Activated T-cell treated with anti-CD3 and anti-CD28 coated beads, Interleukin-2, amount 50 U/mL, for 4 hours (primary cell): ENCODE data around the gene TRAPPC3. TPM values are rescaled to one million over a fixed set of nuclear protein-coding genes. Genes with fewer than 3 reads are reported as not detected.

Experiments
- ATAC-seq, 2 donors: fragments of 200-7000 bp; cut with Tn5 transposase; one replicate each; pipeline ENCODE4 v1.10.0; 2021
- DNase-seq: peaks from one replicate; pipeline ENCODE4 v3.0.0-alpha.2; 2020
- H3K27me3 Mint-ChIP-seq: one replicate; pipeline ENCODE4 v1.8.0; 2021; ENCODE audit warnings: low read depth, mixed read lengths
- H3K36me3 Mint-ChIP-seq: one replicate; pipeline ENCODE4 v1.8.0; 2022; ENCODE audit warnings: mixed read lengths; ENCODE audit not compliant: insufficient read depth
- H3K4me1 Mint-ChIP-seq: one replicate; pipeline ENCODE4 v1.8.0; 2021; ENCODE audit warnings: low read depth, mixed read lengths
- H3K4me3 Mint-ChIP-seq: one replicate; pipeline ENCODE4 v1.8.0; 2021; ENCODE audit warnings: mild to moderate bottlenecking, moderate library complexity, mixed read lengths
- H3K9me3 Mint-ChIP-seq: one replicate; pipeline ENCODE4 v1.8.0; 2021; ENCODE audit warnings: mixed read lengths
- total RNA-seq, 3 donors: library from RNA; stranded (reverse); gene quantifications; one replicate each; pipeline ENCODE4 v1.2.1, GENCODE V29; 2021

TRAPPC3 gene
- total RNA-seq, 3 donors from 2014 or later, result 64.2 to 69.6 (median 65.9) TPM

DNA sequence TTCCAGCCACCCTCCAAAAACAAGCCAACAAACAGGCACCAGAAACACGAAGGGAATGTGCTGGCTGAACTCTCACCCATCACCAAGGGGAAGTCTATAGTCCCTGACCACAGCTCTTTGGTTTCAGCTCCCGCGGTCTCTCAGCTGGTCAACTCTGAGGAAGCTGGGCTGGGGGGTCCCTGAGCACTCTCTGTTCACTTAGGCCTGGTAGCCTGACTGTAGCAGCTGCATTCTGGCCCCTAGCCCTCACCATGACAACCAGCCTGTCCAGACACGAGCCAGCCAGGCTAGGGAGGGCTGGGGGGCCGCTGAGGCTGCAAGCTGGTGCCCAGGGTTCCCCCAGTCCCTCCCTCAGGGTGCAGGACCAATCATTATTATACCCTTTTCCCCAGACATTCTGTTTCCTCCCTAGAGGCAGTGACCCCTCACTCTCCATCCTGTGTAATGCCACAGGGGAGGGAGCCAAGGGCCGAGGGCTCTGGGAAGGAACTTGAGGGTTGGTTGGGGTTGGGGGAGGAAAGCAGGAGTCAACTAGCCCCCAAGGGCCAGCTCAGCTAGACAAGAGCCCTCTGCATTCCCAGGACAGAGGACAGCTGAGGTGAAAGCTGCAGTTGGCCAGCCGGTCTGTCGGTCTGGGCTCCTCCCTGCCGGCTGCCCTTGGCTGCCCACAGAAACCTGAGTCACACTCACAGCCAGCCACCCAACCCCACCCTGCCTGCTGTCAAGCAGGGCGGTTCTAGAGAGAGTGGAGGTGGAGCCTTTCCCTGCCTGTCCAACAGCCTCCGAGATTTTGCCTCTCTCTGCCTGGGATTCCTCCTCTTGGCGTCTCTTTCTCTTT, 1.2 kb upstream of the TRAPPC3 start:
- Mint-ChIP-seq H3K27me3 (no peaks in the 10 kb centered on the region), H3K4me1 (peaks cover 66% of the 10 kb centered on the region), H3K4me3 (peak overlapping the region; percentile 99), H3K9me3 (no peaks in the 10 kb centered on the region), H3K36me3 (no peaks in the 10 kb centered on the region)
- ATAC-seq (peak; percentile 31 to 37), DNase-seq (peak; percentile 57)

DNA sequence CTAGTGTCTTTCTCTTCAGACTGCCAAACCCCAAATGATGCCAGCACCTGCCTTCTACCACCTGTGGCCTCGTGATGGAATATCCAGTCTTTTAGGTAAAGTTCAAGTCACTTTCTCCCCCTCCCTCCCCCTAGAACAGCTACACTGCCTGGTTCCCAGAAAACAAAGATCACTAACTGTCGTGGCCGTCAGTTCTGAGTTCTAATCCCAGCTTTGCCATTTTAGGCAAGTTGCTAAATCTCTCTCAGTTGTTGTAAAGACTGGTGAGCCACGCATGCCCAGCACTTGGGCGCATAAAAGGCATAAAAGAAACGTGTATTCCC, 648 bp upstream of the TRAPPC3 start:
- Mint-ChIP-seq H3K9me3 (no peaks in the 10 kb centered on the region), H3K27me3 (no peaks in the 10 kb centered on the region), H3K36me3 (no peaks in the 10 kb centered on the region), H3K4me1 (peaks cover 67% of the 10 kb centered on the region), H3K4me3 (peak overlapping the region; percentile 99)
- DNase-seq (no peak), ATAC-seq (peak in 1 of 2 donors; percentile 0)

GRCh38 chr1:36148821-36149236, 457 bp downstream of the TRAPPC3 start:
- ATAC-seq (no peak), DNase-seq (no peak)
- Mint-ChIP-seq H3K4me3 (peak overlapping the region; percentile 99), H3K9me3 (no peaks in the 10 kb centered on the region), H3K36me3 (no peaks in the 10 kb centered on the region), H3K27me3 (no peaks in the 10 kb centered on the region), H3K4me1 (peaks cover 63% of the 10 kb centered on the region)

DNA sequence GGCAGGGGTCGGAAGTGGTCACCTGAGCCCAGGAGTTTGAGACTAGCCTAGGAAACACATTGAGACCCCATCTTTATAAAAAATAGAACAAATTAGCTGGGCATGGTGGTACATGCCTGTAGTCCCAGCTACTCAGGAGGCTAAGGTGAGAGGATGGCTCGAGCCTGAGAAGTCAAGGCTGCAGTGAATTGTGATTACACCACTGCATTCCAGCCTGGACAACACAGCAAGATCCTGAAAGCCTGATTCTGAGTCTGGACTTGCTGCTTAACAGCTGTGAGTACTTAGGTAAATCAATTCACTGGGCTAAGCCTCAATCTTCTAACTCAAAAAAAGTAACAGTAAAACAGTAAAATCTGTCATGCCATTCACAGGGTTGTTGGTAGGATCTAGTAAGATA, 4.9 kb downstream of the TRAPPC3 start:
- no peak for ATAC-seq
- Mint-ChIP-seq H3K9me3 (no peaks in the 10 kb centered on the region), H3K4me3 (no peak overlapping the region), H3K4me1 (peaks cover 54% of the 10 kb centered on the region), H3K27me3 (no peaks in the 10 kb centered on the region), H3K36me3 (peaks cover 7% of the 10 kb centered on the region)
- no peak for DNase-seq

DNA sequence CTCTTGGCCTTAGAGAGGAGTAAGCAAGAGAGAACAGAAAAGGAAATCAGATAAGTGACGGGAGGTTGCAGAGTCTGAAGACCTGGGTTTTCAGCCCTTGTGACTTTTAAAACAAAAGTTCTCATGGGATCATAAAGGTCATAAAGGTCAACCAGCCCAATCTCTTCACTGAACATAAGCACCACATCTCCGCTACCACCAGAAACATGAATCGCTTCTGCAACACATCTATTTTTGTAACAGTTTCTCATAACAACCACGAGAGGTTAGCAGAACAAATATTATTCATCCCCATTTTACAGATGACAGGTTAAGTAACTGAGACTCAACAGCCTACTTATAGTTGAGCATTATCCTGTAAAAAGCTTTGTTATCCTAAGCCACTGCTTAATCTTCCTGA, 5.9 kb downstream of the TRAPPC3 start:
- Mint-ChIP-seq H3K4me3 (no peak overlapping the region), H3K9me3 (no peaks in the 10 kb centered on the region), H3K27me3 (no peaks in the 10 kb centered on the region), H3K4me1 (peaks cover 52% of the 10 kb centered on the region), H3K36me3 (peaks cover 7% of the 10 kb centered on the region)
- no peak for ATAC-seq
- no peak for DNase-seq

DNA sequence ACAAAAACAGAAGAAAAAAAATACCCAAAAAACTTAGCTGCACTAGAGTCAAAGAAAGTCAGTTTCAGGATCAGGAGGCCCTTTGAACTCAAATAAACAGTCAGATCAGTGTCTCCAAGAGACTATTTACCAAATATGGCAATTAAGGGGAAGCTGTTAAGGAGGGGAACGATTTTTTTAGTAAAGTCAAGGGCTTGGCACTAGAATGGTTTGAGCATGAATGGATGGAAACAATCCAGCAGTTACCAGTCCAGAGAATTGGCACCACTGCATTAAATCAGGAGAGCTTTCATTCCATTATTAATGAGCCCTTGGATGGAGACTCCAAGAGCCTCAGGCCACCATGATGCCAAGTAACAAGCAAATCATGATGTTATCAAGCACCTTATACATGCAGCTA, 7.2 kb downstream of the TRAPPC3 start:
- H3K4me3 Mint-ChIP-seq, result no peak overlapping the region
- no peaks in the 10 kb centered on the region for H3K27me3 Mint-ChIP-seq
- peaks cover 15% of the 10 kb centered on the region for H3K36me3 Mint-ChIP-seq
- H3K9me3 Mint-ChIP-seq, result no peaks in the 10 kb centered on the region
- DNase-seq, result no peak
- ATAC-seq, result no peak
- peaks cover 42% of the 10 kb centered on the region for H3K4me1 Mint-ChIP-seq

DNA sequence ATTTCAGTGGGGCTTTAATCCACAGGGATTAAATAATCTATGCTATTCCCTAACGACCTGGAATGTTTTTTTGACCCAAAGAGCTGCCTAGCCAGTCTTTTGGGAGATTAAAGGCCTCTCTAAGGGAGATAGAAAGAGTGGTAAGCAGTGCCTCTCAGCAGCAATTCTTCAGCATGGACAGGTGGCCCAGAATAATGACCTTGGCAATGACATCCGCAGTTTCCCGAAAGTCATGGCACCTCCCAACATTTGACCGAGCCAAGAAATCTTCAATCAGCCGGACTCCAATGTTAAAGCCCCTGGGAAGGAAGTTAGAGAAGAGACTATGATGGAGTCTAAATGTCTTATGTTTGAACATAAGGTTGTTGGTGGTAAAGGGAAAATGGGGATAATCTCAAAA, 9.8 kb downstream of the TRAPPC3 start:
- Mint-ChIP-seq H3K4me1 (peaks cover 34% of the 10 kb centered on the region), H3K36me3 (peaks cover 15% of the 10 kb centered on the region), H3K9me3 (no peaks in the 10 kb centered on the region), H3K4me3 (no peak overlapping the region), H3K27me3 (no peaks in the 10 kb centered on the region)
- ATAC-seq (no peak), DNase-seq (no peak)

DNA sequence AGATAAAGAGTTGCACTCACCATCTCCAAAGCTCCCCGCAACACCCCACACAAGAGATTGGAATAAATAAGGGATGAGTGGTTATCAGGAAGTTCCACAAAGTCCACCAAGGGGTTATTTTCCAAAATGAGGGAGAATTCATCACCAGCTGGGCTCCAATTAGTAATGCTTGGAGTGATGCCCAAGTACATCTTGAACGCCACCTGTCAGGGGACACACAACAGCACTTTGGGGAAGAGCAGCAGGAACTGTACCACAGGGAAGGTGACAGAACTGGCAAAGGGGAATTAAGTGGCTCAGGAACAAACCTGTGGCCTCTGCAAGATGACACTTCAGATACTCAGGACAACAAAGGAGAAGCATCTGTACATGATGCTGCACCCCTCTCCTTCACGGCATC, 11.5 kb downstream of the TRAPPC3 start:
- no peak overlapping the region for H3K4me3 Mint-ChIP-seq
- H3K27me3 Mint-ChIP-seq, result no peaks in the 10 kb centered on the region
- H3K4me1 Mint-ChIP-seq, result peaks cover 24% of the 10 kb centered on the region
- DNase-seq, result no peak
- ATAC-seq, result no peak
- peaks cover 15% of the 10 kb centered on the region for H3K36me3 Mint-ChIP-seq
- no peaks in the 10 kb centered on the region for H3K9me3 Mint-ChIP-seq

GRCh38 chr1:36137226-36137625, 12.1 kb downstream of the TRAPPC3 start:
- no peaks in the 10 kb centered on the region for H3K9me3 Mint-ChIP-seq
- peaks cover 15% of the 10 kb centered on the region for H3K36me3 Mint-ChIP-seq
- peaks cover 20% of the 10 kb centered on the region for H3K4me1 Mint-ChIP-seq
- DNase-seq (no peak), ATAC-seq (no peak)
- no peak overlapping the region for H3K4me3 Mint-ChIP-seq
- H3K27me3 Mint-ChIP-seq, result no peaks in the 10 kb centered on the region

- DNase-seq (no peak), ATAC-seq (no peak)
- H3K9me3 Mint-ChIP-seq, result no peaks in the 10 kb centered on the region
- H3K36me3 Mint-ChIP-seq, result peaks cover 15% of the 10 kb centered on the region
- H3K4me3 Mint-ChIP-seq, result no peak overlapping the region
- no peaks in the 10 kb centered on the region for H3K27me3 Mint-ChIP-seq
- H3K4me1 Mint-ChIP-seq, result peaks cover 17% of the 10 kb centered on the region
Observed at GRCh38 chr1:36136535-36136934, 12.8 kb downstream of the TRAPPC3 start.

DNA sequence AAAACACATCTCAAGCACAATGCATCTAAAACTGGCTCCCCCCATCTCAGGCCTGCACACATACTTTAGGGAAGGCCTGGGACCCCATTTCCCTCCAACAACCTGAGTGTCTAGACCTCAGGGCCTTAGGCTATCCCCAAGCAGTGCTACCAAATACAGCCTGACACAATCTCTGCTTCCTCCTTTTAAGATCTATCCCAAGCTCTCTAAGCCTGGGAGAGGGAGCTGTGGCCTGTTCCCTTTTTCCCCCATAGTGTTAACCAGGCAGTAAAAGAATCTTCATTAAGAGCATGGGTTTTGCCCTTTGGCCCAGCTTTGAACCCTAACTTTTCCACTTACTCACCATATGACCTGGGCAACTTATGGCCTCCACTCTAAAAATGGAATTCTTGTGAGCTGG, 13.5 kb downstream of the TRAPPC3 start:
- H3K4me3 Mint-ChIP-seq, result no peak overlapping the region
- no peak for ATAC-seq
- H3K36me3 Mint-ChIP-seq, result peaks cover 15% of the 10 kb centered on the region
- peaks cover 11% of the 10 kb centered on the region for H3K4me1 Mint-ChIP-seq
- no peaks in the 10 kb centered on the region for H3K9me3 Mint-ChIP-seq
- H3K27me3 Mint-ChIP-seq, result no peaks in the 10 kb centered on the region
- no peak for DNase-seq

- peaks cover 15% of the 10 kb centered on the region for H3K36me3 Mint-ChIP-seq
- DNase-seq (no peak), ATAC-seq (no peak)
- no peaks in the 10 kb centered on the region for H3K27me3 Mint-ChIP-seq
- H3K9me3 Mint-ChIP-seq, result no peaks in the 10 kb centered on the region
- peaks cover 7% of the 10 kb centered on the region for H3K4me1 Mint-ChIP-seq
- no peak overlapping the region for H3K4me3 Mint-ChIP-seq
Observed at GRCh38 chr1:36135330-36135667, 14.0 kb downstream of the TRAPPC3 start.

DNA sequence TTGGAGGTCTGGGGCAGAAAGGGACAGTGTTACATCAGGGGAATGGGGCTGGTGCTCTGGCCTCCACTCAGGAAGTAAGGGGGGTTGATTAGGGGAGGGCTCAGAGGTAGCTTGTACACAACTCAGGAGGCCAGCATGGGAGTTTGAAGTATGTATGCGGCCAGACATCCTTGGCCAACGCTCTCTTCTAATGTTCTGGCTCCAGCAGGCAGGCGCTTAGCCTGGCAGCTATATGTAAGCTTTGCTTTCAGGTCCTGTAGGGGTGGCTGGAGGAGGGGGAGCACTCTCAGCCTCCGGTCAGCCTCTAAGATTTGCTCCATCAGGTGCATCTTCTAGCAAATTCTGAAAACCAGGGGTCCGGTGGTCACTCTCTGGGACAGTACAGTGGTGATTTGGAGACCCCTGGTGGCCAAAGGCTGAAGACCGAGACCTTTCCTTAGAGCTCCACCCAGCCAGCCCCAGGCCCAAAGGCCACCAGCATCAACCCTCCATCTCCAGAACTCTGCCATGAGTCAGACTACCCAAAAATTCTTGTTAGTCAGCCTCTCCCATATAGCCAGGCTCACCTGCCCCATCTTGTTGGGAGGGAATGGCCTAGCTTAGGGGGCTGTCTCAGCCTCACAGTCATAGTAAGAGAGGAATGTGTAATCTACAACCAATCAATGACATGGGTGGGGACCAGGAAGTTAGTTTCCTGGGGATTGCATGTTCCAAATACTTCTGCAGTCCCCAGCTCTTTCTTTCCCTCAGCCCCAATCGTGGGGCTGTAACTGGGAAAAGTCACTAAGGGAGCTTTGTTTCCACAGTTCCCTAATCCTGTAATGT, 14.6 kb downstream of the TRAPPC3 start:
- ATAC-seq, result peak; percentile 57 to 59

DNA sequence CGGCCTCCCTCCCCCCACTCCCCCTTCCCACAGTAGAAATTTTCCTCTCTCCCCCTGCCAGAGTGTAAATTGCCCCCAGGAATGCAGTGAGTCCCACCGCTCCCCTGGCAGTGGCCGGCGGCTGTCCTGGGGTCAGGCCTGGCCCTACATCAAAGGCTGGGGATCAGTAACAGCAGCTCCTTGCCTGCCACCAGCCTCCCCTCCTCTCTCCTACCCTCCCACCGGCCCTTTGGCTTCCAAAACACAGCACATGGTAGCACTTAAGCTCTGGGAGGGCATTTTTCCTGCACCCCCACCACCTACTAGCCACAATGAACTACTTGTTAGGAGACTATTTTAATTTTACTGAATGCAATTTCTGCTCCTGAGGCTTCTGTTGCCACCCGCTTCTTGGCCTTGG, 15.3 kb downstream of the TRAPPC3 start:
- Mint-ChIP-seq H3K4me3 (no peak overlapping the region), H3K4me1 (peaks cover 3% of the 10 kb centered on the region), H3K9me3 (no peaks in the 10 kb centered on the region), H3K27me3 (no peaks in the 10 kb centered on the region), H3K36me3 (peaks cover 8% of the 10 kb centered on the region)
- ATAC-seq (no peak), DNase-seq (no peak)

More for the DNA sequence above, 14.6 kb downstream of the TRAPPC3 start:
- DNase-seq, result no peak
- Mint-ChIP-seq H3K4me1 (peaks cover 3% of the 10 kb centered on the region), H3K9me3 (no peaks in the 10 kb centered on the region), H3K27me3 (no peaks in the 10 kb centered on the region), H3K36me3 (peaks cover 11% of the 10 kb centered on the region), H3K4me3 (no peak overlapping the region)

DNA sequence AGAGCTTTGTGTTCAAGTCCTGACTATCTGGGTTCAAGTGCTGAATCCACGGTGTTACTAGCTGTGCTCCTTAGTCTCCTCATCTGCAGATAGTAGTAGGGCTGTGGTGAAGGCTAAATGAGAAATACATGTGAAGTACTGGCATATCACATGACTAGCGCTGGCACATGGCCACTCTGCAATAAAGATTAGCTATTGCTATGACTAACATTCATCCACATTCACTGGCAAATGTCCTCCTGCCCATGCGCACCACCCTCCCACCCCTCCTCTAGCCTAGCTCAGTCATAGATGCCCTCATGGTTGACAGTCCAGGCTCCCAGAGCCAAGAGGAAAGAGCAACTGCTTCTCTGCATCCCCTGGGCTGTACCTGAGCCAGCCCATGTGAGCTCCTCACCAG, 15.8 kb downstream of the TRAPPC3 start:
- Mint-ChIP-seq H3K27me3 (no peaks in the 10 kb centered on the region), H3K9me3 (no peaks in the 10 kb centered on the region), H3K36me3 (peaks cover 8% of the 10 kb centered on the region), H3K4me1 (peaks cover 3% of the 10 kb centered on the region), H3K4me3 (no peak overlapping the region)
- DNase-seq (no peak), ATAC-seq (no peak)
